Glomerular visceral epithelial cell (primary cell): Measurements from ENCODE around the gene CERS6.
A peak's percentile ranks its signal among the peaks of the same experiment; 100 is the strongest.

Experiments used
- DNase-seq: peaks from one replicate; pipeline ENCODE4 v3.0.0-alpha.2; 2016; ENCODE audit errors: extremely low spot score

The CERS6 gene

GRCh38 chr2:168568476-168569267, 112.6 kb downstream of the CERS6 start:
- no peak for DNase-seq

DNA sequence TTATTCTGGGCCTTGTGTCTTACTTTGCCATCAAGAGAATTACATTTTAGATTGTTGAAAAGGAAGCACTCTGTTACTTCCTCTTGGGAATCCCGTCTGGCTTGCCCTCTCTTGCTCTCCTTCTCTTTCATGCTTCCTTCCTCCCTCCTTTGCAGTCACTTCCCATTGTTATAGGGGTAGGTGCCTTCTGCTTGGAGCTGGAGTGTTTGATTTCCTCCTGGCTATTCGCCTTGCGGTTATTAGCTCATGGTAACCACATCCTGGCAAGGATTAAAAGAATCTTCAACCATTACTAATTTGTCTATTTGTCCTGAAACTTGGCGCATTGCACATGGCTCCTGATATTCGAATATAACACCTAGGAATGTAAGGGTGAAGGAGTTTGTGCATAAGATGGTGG, 115.0 kb downstream of the CERS6 start:
- DNase-seq, result no peak

GRCh38 chr2:168573128-168573903, 117.2 kb downstream of the CERS6 start:
- no peak for DNase-seq

GRCh38 chr2:168574856-168575630, 119.0 kb downstream of the CERS6 start:
- DNase-seq, result no peak

DNA sequence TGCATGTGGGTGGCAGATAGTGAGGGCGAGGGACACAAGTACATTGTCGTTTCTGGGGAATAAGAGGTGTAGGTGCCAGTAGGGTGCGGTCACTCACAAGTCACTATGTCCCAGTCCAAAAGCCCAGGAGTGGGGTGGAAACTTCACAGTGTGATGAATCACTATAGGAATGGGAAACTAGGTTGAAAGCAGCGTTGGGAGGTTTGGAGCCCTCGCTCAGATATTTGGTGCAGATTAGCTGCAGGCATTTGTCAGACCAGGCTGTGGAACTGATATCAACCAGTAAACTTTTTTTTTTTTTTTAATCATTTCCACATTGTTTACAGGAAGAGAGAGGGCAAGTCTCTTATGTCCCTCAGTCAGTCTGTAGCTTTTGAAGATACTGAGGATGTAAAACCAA, 121.8 kb downstream of the CERS6 start:
- DNase-seq, result no peak

DNA sequence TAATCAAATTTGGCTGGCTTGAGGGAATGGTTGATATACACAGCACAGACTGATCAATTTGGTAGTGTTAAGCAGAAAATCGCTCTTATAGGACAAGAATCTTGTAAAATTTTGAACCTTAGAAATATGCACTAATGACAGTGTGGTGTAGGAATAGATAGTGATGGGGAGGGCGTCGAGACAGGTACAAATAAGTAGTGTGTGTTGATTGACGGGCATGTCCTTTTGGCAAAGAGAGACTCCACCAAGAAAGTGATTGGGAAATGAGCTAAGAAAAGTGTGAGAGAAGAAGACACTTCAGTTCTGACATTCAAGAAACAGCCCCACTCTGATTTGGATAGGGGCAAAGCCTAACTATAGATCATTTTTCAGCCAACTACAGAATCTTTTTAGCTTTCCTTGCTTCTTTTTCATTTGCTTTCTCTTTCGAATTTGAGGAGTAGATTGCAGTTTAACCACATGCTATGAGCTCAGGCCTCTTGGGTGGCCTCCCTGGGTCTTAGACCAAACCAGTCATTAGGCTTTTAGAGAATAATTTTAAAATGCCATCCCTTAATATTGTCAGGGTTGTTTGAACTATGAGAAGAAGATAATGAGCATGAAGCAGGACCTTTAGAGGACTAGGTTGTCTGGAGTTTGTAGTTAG, 127.1 kb downstream of the CERS6 start:
- DNase-seq, result peak; percentile 40

- DNase-seq, result peak; percentile 64
Measured at GRCh38 chr2:168583710-168584521, 127.8 kb downstream of the CERS6 start.

DNA sequence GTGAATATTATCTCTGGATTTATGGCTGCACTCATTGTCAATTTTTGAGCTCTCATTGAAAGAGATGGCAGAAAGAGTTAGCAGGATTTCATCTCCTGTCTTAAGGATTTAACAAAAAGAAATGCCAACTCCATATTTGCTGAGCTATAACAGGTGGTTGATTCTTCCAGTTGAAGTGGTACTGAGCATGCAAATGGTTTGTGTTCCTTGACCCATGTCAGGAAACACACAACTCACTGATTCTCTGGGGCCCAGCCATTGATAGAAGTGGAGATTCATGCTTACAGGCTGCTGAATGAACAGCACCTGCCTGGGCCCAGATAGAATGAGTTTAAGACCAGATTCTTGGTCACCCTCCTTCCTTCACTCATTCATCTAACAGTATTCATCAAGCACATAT, 128.8 kb downstream of the CERS6 start:
- DNase-seq, result no peak

- DNase-seq, result no peak
Measured at GRCh38 chr2:168585700-168586099, 129.6 kb downstream of the CERS6 start.

DNA sequence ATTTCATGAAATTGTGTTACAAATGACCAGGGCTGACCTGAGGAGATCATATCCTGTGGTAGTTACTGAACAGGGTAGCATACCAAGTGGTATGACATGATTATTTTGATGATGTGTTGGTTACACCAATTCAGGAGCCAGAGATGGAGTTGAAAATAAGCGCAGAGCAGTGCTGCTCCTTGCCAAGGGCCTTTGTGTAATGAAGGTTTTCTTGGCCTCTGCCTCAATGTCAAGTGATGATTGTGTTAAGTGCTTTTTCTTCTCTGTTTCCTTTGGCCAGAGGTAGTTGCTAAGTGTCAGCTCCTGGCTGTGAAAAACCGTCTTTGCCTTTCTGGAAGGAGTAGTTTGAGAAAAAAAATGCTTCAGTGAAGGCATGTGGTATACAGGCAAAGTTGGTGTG, 131.2 kb downstream of the CERS6 start:
- DNase-seq, result no peak

- no peak for DNase-seq
Measured at GRCh38 chr2:168589236-168590211, 133.5 kb downstream of the CERS6 start.

- no peak for DNase-seq
Measured at GRCh38 chr2:168592181-168592831, 136.2 kb downstream of the CERS6 start.

DNA sequence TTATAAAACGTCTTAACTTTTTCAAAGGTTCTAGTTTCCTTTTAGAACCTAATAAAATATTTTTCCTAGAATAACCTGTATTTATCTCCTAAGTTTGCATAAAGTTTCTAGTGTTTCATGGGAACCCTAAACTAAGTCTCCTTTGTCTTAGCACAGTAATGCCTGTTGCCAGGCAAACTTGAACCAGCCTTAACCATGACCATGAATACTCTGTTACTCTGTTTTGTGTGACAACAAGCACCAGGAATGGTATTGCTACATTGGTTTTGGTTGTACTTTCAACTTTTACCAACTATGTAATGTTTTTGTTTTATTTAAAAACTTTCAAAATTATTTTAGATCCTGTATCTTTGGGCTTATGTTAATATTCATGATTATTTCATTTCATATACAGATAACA, 137.6 kb downstream of the CERS6 start:
- DNase-seq, result no peak

DNA sequence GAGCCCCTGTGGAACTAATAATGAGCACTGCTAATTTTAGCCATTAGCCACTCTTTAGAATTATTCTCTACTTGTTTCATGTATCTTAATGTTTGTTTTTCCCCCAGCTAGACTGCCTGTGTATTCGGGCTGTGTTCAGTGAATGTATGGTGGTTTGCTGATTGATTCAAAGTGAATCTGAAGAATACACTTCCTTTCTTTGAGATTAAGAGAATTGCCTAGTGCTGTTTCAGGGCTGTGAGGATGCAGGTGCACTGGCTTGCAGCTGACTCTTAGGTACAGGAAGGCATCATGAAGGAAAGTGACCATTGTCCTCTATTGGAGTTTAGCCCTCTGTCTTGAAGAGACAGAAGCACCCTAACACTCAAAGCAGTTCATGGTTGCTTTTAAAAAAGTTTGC, 138.7 kb downstream of the CERS6 start:
- no peak for DNase-seq

GRCh38 chr2:168596881-168597655, 141.0 kb downstream of the CERS6 start:
- no peak for DNase-seq

DNA sequence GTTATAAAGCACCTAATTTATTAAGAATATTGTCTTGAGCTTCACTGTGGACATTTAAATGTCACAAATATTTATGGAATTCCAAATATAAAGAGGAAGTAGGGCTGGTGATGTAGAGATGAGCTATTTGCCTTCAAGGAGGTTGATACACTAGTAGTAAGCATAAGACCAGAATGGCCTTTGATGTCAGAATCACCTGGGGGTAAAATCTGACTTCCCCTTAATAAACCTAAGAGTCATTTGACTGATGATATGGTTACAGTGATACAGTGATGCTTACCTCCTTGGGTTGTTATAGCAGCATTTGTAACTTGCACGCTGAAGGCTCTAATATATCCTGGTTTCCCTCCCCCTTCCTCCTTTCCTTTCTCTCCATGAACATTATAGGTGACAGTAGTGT, 143.7 kb downstream of the CERS6 start:
- DNase-seq, result no peak

- no peak for DNase-seq
Measured at GRCh38 chr2:168600949-168601348, 144.9 kb downstream of the CERS6 start.

- DNase-seq, result no peak
Measured at GRCh38 chr2:168601741-168602140, 145.7 kb downstream of the CERS6 start.

DNA sequence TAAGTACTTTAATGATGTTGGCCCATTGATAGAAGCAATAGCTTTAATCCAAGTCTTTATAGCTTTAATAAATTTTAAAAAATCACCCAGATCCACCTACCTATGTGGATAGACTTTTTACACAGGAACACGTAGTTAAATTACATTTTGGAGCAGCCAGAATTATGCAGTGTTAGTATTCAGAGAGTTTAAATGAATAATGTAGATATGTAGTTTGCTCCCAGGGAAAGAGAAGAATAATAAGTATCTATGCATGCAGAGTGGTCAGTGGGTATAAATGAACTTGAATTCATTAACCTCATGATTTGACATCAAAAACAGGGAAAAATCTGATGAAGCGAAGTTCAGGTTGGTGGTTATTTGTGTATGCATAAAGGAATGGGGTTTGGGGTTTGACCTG, 146.3 kb downstream of the CERS6 start:
- DNase-seq, result no peak
